ENCODE results near the gene CDK13. TPM values are rescaled to one million over a fixed set of nuclear protein-coding genes. Genes with fewer than 3 reads are reported as not detected.
"Not testable (repeated sequence)": the region's sequence is repeated elsewhere in the genome, so short reads cannot be mapped to it uniquely, and the experiment has no call there.

CDK13 gene
- total RNA-seq = 10 to 100 TPM; 37.6 to 41.3 TPM

DNA sequence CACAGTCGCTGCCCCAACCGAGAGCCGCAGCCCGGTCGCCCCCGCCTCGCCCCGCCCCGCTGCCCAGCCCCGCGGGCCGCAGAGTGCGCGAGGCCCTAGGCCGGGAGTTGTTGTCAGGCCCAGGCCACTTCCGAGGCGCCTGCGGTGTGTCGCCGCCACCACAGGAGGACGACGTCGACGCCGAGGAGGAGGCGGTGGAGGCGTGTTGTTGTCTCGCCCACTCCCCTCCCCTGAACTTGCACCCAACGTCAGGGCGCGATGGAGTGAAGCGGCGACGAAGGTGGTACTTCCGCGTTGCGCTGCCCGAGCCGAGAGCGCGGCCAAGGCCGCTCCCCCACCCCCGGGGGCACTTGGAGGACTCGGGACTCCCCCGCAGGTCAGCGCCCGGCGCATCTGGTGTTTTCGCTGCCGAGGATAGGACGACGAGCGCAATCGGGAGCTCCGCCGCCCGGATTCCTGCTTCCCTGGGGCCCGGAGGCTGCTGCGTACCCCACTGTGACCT lies at the start of gene CDK13:
Gene CDK13, plus strand, starts transcription at position 286 of the 502 bp plus-strand sequence. CDS start 386 bp downstream, outside the sequence.
- DNase-seq (ENCODE audit: low spot score in 2 of 2) (peak; percentile 81 to 94), ATAC-seq (peak; percentile 62 to 68)
- Mint-ChIP-seq H3K27ac (peak within 1 kb of the TSS; percentile 98 to 100), H3K36me3 (peaks cover 21 to 23% of the 10 kb centered on the region in 2 donors), H3K9me3 (no peaks in the 10 kb centered on the region)

DNA sequence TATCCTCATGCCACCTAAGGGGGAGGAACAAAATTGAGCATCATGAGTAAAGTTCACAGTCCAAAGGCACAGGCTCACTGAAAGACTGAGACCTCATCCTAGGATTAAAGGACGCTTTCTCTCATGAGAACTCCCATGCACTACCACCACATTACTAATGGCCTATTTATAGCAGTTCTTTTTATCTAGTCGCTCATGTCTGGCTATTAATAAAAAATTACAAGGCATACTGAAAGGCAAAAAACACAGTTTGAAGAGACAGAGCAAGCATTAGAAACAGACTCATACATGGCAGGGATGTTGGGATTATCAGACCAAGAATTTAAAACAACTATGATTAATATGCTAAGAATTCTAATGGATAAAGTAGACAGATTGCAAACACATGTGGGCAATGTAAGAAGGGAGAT lies 46.0 kb upstream of the CDK13 start:
- H3K36me3 Mint-ChIP-seq = peaks cover 0 to 7% of the 10 kb centered on the region in 2 donors
- DNase-seq (ENCODE audit: low spot score in 2 of 2) (no peak), ATAC-seq (no peak)
- H3K9me3 Mint-ChIP-seq = peaks cover 0 to 7% of the 10 kb centered on the region in 2 donors
- no peak overlapping the region for H3K27ac Mint-ChIP-seq

- Mint-ChIP-seq H3K27ac (no peak overlapping the region), H3K36me3 (peaks cover 7 to 15% of the 10 kb centered on the region in 2 donors), H3K9me3 (peaks cover 7 to 18% of the 10 kb centered on the region in 2 donors)
- ATAC-seq (no peak), DNase-seq (ENCODE audit: low spot score in 2 of 2) (no peak)
These were observed 41.9 kb upstream of the CDK13 start for GRCh38 chr7:39908141-39908540.

DNA sequence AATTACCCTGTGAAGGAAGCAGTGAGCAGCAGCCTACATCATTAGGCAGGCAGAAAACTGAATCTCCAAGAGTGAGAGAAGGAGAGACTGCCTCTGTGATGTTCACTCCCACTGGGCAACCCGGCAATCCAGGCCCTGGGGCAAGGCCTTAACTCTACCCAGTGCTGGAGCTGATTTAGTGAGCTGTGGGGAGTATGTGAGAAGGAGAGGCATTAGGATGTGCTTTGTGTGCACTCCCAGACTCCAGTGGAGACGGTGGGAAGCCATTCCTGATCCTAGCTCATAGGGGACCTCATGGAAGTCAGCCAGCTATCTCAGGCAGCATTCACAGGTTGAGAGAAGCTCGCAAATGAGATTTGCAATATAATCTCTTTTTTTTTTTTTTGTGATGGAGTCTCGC lies 41.1 kb upstream of the CDK13 start:
- ATAC-seq (no peak), DNase-seq (ENCODE audit: low spot score in 2 of 2) (no peak)
- Mint-ChIP-seq H3K27ac (no peak overlapping the region), H3K36me3 (peaks cover 7 to 15% of the 10 kb centered on the region in 2 donors), H3K9me3 (peaks cover 7 to 18% of the 10 kb centered on the region in 2 donors)

GRCh38 chr7:39909526-39909925 lies 40.5 kb upstream of the CDK13 start:
- H3K9me3 Mint-ChIP-seq = peaks cover 7 to 18% of the 10 kb centered on the region in 2 donors
- DNase-seq (ENCODE audit: low spot score in 2 of 2) = no peak
- H3K36me3 Mint-ChIP-seq = peaks cover 7 to 15% of the 10 kb centered on the region in 2 donors
- no peak for ATAC-seq
- no peak overlapping the region for H3K27ac Mint-ChIP-seq

- H3K36me3 Mint-ChIP-seq = peaks cover 7 to 15% of the 10 kb centered on the region in 2 donors
- no peak overlapping the region for H3K27ac Mint-ChIP-seq
- H3K9me3 Mint-ChIP-seq = peaks cover 7 to 18% of the 10 kb centered on the region in 2 donors
- DNase-seq (ENCODE audit: low spot score in 2 of 2) = no peak
- no peak for ATAC-seq
These were observed 39.8 kb upstream of the CDK13 start for GRCh38 chr7:39910108-39910869.

GRCh38 chr7:39911167-39911566 lies 38.9 kb upstream of the CDK13 start:
- no peak for ATAC-seq
- Mint-ChIP-seq H3K9me3 (peaks cover 7 to 18% of the 10 kb centered on the region in 2 donors), H3K27ac (no peak overlapping the region), H3K36me3 (peaks cover 7 to 15% of the 10 kb centered on the region in 2 donors)
- DNase-seq (ENCODE audit: low spot score in 2 of 2) = no peak

- ATAC-seq = peak; percentile 37 to 53
These were observed 34.2 kb upstream of the CDK13 start for GRCh38 chr7:39915847-39916246.

DNA sequence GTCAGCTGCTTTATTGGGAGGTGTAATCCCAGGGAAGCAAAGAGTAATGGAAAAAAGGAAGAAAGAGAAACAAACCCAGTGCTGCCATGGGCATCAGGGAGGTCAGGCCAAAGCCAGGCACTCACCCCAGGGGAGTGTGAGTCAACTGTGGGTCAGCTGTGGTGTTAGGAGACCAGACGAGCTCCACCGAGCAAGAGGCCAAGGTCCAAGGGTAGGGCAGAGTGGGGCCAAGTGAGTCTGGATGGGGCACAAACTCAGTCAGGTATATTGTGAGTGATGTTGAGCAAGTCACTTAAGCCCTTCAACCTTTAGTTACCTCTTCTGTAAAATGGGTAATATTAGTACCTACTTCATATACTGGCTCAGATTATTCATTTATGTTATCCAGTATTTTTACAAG lies 30.4 kb upstream of the CDK13 start:
- H3K27ac Mint-ChIP-seq = peak overlapping the region in 1 of 2 donors; percentile 9
- DNase-seq (ENCODE audit: low spot score in 2 of 2) = no peak
- no peak for ATAC-seq
- H3K9me3 Mint-ChIP-seq = no peaks in the 10 kb centered on the region
- no peaks in the 10 kb centered on the region for H3K36me3 Mint-ChIP-seq

More at GRCh38 chr7:39915847-39916246, 34.2 kb upstream of the CDK13 start:
- Mint-ChIP-seq H3K9me3 (peaks cover 7 to 11% of the 10 kb centered on the region in 2 donors), H3K36me3 (peaks cover 0 to 15% of the 10 kb centered on the region in 2 donors)
- not testable (repeated sequence) for DNase-seq (ENCODE audit: low spot score in 2 of 2); H3K27ac Mint-ChIP-seq

DNA sequence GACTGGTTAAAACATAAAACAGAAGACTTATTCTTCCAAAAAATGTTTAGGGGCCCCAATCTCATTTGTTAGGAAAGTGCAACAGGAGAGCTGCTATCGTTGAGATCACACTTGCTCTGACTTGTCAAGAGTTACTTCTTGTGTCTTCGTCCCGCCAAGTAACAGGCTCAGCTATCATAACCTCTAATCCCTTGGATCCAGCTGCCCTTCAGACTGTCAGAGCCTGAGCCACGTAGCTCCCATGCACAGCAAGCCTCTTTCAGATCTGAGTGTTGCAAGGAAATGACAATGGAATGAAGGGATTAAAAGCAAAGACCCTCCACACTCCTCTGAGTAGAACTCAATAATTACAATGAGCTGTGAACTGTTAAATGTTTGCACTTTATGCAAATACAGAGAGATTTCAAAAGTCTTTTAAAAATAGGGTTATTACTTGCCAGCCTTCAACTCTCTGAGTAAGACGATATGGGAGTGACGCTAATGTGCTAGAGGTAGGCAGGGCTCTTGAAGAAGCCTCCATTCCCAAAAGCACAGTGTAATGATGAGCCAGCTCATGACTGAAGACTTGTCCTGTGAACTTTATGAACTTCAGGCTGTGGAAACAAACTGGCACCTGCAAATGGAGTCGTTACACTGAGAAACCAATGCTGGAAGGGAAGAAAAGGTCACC lies 28.4 kb upstream of the CDK13 start:
- Mint-ChIP-seq H3K27ac (no peak overlapping the region), H3K36me3 (no peaks in the 10 kb centered on the region), H3K9me3 (no peaks in the 10 kb centered on the region)
- DNase-seq (ENCODE audit: low spot score in 2 of 2) (no peak), ATAC-seq (no peak)

- no peaks in the 10 kb centered on the region for H3K36me3 Mint-ChIP-seq
- DNase-seq (ENCODE audit: low spot score in 2 of 2) = no peak
- H3K27ac Mint-ChIP-seq = no peak overlapping the region
- H3K9me3 Mint-ChIP-seq = peaks cover 0 to 4% of the 10 kb centered on the region in 2 donors
- no peak for ATAC-seq
These were observed 27.5 kb upstream of the CDK13 start for GRCh38 chr7:39922580-39922979.

DNA sequence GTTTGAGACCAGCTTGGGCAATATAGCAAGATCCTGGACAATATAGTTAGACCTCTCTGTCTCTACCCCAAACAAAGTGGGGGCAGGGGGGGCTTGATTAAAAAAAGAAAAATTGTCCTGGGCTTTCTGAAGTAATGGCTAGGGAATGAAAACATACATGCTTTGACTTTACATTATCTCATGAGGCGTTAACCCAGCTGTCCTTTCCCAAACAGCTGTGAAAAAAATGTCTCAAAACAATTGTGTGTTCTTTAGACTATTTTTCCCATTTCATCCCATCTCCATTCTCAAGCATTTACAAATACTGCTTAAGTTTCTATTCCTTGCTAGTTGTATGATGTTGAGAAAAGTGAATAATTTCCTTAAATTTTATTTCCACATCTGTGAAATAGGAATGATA lies 27.0 kb upstream of the CDK13 start:
- no peak for ATAC-seq
- Mint-ChIP-seq H3K27ac (no peak overlapping the region), H3K36me3 (no peaks in the 10 kb centered on the region), H3K9me3 (peaks cover 0 to 4% of the 10 kb centered on the region in 2 donors)
- DNase-seq (ENCODE audit: low spot score in 2 of 2) = no peak

DNA sequence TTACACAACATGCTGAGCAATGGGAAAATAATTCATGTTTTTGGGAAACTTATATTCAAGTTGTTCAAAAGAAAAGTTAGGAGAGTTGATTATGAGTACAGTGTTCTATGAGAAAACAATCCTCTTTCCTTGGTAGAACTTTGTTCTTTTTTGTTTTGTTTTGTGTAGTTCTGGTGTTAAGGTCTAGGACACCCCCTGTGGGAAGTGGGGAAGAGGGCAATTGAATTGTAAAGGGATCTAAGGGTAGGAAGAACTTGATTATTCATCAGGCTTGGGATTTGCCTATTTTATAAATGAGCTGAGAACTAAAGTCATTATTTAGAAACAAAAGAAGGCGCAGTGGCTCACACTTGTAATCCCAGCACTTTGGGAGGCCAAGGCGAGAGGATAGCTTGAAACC lies 25.9 kb upstream of the CDK13 start:
- Mint-ChIP-seq H3K27ac (no peak overlapping the region), H3K36me3 (no peaks in the 10 kb centered on the region), H3K9me3 (peaks cover 0 to 4% of the 10 kb centered on the region in 2 donors)
- DNase-seq (ENCODE audit: low spot score in 2 of 2) (no peak), ATAC-seq (no peak)

DNA sequence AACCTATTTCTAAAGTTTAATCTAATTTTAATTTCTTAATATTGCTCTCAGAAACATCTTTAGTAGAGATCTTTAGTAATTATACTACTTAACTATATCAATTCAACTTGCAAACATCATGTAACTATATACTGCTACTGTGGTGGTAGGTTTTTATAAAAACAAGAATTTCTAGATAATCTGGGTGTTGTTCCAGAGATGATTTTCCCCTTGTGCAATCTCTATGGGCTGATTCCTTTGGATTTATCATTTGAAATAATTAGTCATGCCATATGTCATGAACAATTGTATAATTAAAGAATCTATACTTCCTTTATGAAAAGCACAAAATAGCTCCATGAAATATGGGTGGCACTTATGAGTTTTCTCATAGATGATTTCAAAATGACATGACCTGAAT lies 23.9 kb upstream of the CDK13 start:
- DNase-seq (ENCODE audit: low spot score in 2 of 2) (no peak), ATAC-seq (no peak)
- Mint-ChIP-seq H3K36me3 (no peaks in the 10 kb centered on the region), H3K27ac (no peak overlapping the region), H3K9me3 (peaks cover 0 to 4% of the 10 kb centered on the region in 2 donors)

DNA sequence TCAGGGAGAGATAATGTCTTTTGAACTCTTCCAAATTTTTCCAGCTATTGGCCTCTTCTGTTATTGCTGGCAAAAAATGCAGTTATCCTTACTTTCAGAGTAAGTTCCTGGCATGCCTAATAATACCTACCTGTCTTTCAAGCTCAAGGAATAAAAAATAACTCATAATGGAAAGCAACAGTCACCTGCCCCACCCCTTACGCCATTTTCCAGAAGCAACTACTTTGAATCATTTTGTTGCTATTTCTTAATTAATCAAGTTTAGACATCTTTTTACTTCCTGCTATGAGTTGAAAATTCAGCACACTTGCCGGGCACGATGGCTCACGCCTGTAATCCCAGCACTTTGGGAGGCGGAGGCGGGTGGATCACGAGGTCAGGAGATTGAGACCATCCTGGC lies 23.0 kb upstream of the CDK13 start:
- peaks cover 0 to 4% of the 10 kb centered on the region in 2 donors for H3K9me3 Mint-ChIP-seq
- H3K36me3 Mint-ChIP-seq = no peaks in the 10 kb centered on the region
- no peak overlapping the region for H3K27ac Mint-ChIP-seq
- ATAC-seq = no peak
- DNase-seq (ENCODE audit: low spot score in 2 of 2) = no peak

GRCh38 chr7:39934132-39934531 lies 15.9 kb upstream of the CDK13 start:
- no peak overlapping the region for H3K27ac Mint-ChIP-seq
- H3K9me3 Mint-ChIP-seq = no peaks in the 10 kb centered on the region
- DNase-seq (ENCODE audit: low spot score in 2 of 2) (no peak), ATAC-seq (no peak)
- no peaks in the 10 kb centered on the region for H3K36me3 Mint-ChIP-seq

GRCh38 chr7:39936761-39937160 lies 13.3 kb upstream of the CDK13 start:
- no peak overlapping the region for H3K27ac Mint-ChIP-seq
- ATAC-seq = no peak
- DNase-seq (ENCODE audit: low spot score in 2 of 2) = no peak
- H3K9me3 Mint-ChIP-seq = no peaks in the 10 kb centered on the region
- H3K36me3 Mint-ChIP-seq = no peaks in the 10 kb centered on the region

Measured in activated naive CD4-positive, alpha-beta T cell treated with anti-CD3 and anti-CD28 coated beads, Interleukin-2, amount 50 U/mL, for 72 hours (primary cell).